ENCODE results near the gene BRD2.

GRCh38 chr6:33028220-33028849, 59.9 kb downstream of the BRD2 start:
- TF ChIP-seq POLR2A (IDR thresholded peaks at IDR 0.05; ENCODE audit: low read length) = no peak
- TF ChIP-seq GATA1 (IDR thresholded peaks at IDR 0.05; ENCODE audit: low read depth, low read length) = no peak

Measured in erythroblast (primary cell).